ENCODE results near the gene METAP2.

- TF ChIP-seq CTCF (IDR thresholded peaks at IDR 0.05) = no peak
- TF ChIP-seq POLR2A (IDR thresholded peaks at IDR 0.05) = no peak
These were observed 657 bp downstream of the METAP2 start for GRCh38 chr12:95474660-95474958.

Data from Peyer's patch (tissue), 4 donors.